Astrocyte of the spinal cord (primary cell): ENCODE measurements around the gene AMBN.

ENCODE experiments used
- DNase-seq: peaks from one replicate; pipeline ENCODE4 v3.0.0; 2011; ENCODE audit warnings: low read depth, low spot score
- H3K4me3 ChIP-seq: 2 replicates; pipeline ENCODE4 v1.5.1; 2011; ENCODE audit warnings: low read depth, mild to moderate bottlenecking, low read length, moderate library complexity
- CTCF ChIP-seq: IDR thresholded peaks from 2 replicates; pipeline ENCODE4 v1.5.1; 2012; ENCODE audit warnings: low read depth, mild to moderate bottlenecking, low read length, inconsistent platforms
- in situ Hi-C: cut with HindIII; loops from 2 replicates; pipeline ENCODE4 v1.10.0; 2017; ENCODE audit warnings: low sequenced_read_pairs

Gene AMBN

GRCh38 chr4:70570796-70571195 is 21.3 kb upstream of the AMBN start:
- no peak overlapping the region for H3K4me3 ChIP-seq
- no peak for TF ChIP-seq CTCF
- in situ Hi-C loops, result no loop called here
- DNase-seq, result no peak

GRCh38 chr4:70571772-70572171 is 20.3 kb upstream of the AMBN start:
- no peak for TF ChIP-seq CTCF

GRCh38 chr4:70575964-70576363 is 16.1 kb upstream of the AMBN start:
- DNase-seq, result no peak
- no peak for TF ChIP-seq CTCF
- no peak overlapping the region for H3K4me3 ChIP-seq
- in situ Hi-C loops, result no loop called here

More at GRCh38 chr4:70571772-70572171, 20.3 kb upstream of the AMBN start:
- DNase-seq, result no peak
- in situ Hi-C loops, result no loop called here
- no peak overlapping the region for H3K4me3 ChIP-seq

GRCh38 chr4:70577220-70577927 is 14.7 kb upstream of the AMBN start:
- no peak for DNase-seq
- no peak overlapping the region for H3K4me3 ChIP-seq
- no peak for TF ChIP-seq CTCF
- in situ Hi-C loops, result no loop called here

GRCh38 chr4:70581980-70582379 is 10.1 kb upstream of the AMBN start:
- no peak for TF ChIP-seq CTCF
- in situ Hi-C loops, result no loop called here
- H3K4me3 ChIP-seq, result no peak overlapping the region
- DNase-seq, result no peak

GRCh38 chr4:70583952-70584834 is 7.9 kb upstream of the AMBN start:
- DNase-seq, result no peak
- H3K4me3 ChIP-seq, result no peak overlapping the region
- no peak for TF ChIP-seq CTCF
- in situ Hi-C loops, result no loop called here
